ENCODE data around the gene ATG101.

ATG101 gene

GRCh38 chr12:52054833-52055730 lies 14.7 kb upstream of the ATG101 start:
- H3K4me3 ChIP-seq, result no peak overlapping the region
- peak overlapping the region in 8 of 21 experiments; percentile 17 to 92 (median 74) for H3K27ac ChIP-seq

GRCh38 chr12:52055731-52056711 lies 13.8 kb upstream of the ATG101 start:
- no peak overlapping the region for H3K4me3 ChIP-seq
- peak overlapping the region in 7 of 21 experiments; percentile 17 to 87 (median 68) for H3K27ac ChIP-seq

- H3K4me3 ChIP-seq, result no peak overlapping the region
- H3K27ac ChIP-seq, result peak overlapping the region in 3 of 21 experiments; percentile 4 to 51 (median 26)
Observed at GRCh38 chr12:52056801-52057637, 12.8 kb upstream of the ATG101 start.

- no peak overlapping the region for H3K4me3 ChIP-seq
- peak overlapping the region in 1 of 21 experiments; percentile 26 for H3K27ac ChIP-seq
Observed at GRCh38 chr12:52057638-52058576, 11.9 kb upstream of the ATG101 start.

GRCh38 chr12:52058631-52059361 lies 11.0 kb upstream of the ATG101 start:
- H3K4me3 ChIP-seq, result no peak overlapping the region
- no peak overlapping the region for H3K27ac ChIP-seq

- peak overlapping the region in 4 of 21 experiments; percentile 4 to 49 (median 14) for H3K27ac ChIP-seq
Observed at GRCh38 chr12:52059582-52060497, 9.9 kb upstream of the ATG101 start.

GRCh38 chr12:52060498-52061177 lies 9.1 kb upstream of the ATG101 start:
- Histone ChIP-seq H3K27ac (peak overlapping the region in 6 of 21 experiments; percentile 4 to 49 (median 30)), H3K4me3 (no peak overlapping the region)

More at GRCh38 chr12:52059582-52060497, 9.9 kb upstream of the ATG101 start:
- H3K4me3 ChIP-seq, result no peak overlapping the region

- Histone ChIP-seq H3K27ac (peak overlapping the region in 6 of 21 experiments; percentile 29 to 73 (median 62)), H3K4me3 (no peak overlapping the region)
Observed at GRCh38 chr12:52061470-52062166, 8.2 kb upstream of the ATG101 start.

- Histone ChIP-seq H3K4me3 (no peak overlapping the region), H3K27ac (peak overlapping the region in 8 of 21 experiments; percentile 29 to 73 (median 61))
Observed at GRCh38 chr12:52062167-52063081, 7.4 kb upstream of the ATG101 start.

- Histone ChIP-seq H3K27ac (peak overlapping the region in 9 of 21 experiments; percentile 29 to 73 (median 59)), H3K4me3 (no peak overlapping the region)
Observed at GRCh38 chr12:52063082-52063924, 6.5 kb upstream of the ATG101 start.

GRCh38 chr12:52063981-52064649 lies 5.7 kb upstream of the ATG101 start:
- Histone ChIP-seq H3K27ac (peak overlapping the region in 9 of 21 experiments; percentile 29 to 73 (median 56)), H3K4me3 (no peak overlapping the region)

GRCh38 chr12:52066346-52067080 lies 3.3 kb upstream of the ATG101 start:
- no peak overlapping the region for H3K27ac ChIP-seq
- H3K4me3 ChIP-seq, result no peak overlapping the region

Measured in skin epidermis (tissue), 12 donors.